GM11168 (cell line): ENCODE measurements around the gene ALDH1L1.

Experiments used
- in situ Hi-C: fragments of 300-500 bp; cut with MboI; formaldehyde crosslinking; loops from one replicate; pipeline ENCODE4 v1.12.0; 2022; ENCODE audit warnings: low sequenced_read_pairs; ENCODE audit not compliant: unreplicated experiment

ALDH1L1 gene

GRCh38 chr3:126136428-126137220 is 43.8 kb downstream of the ALDH1L1 start:
- in situ Hi-C loops, result loop anchor here (25.0 kb wide), 1 partner anchor 251 kb away; the partner anchor contains the start of gene CFAP100

- in situ Hi-C loops, result loop anchor here (25.0 kb wide), 1 partner anchor 252 kb away; the partner anchor contains the start of gene CFAP100
Measured at GRCh38 chr3:126135406-126136076, 44.8 kb downstream of the ALDH1L1 start.

GRCh38 chr3:126135071-126135405 is 45.3 kb downstream of the ALDH1L1 start:
- in situ Hi-C loops, result loop anchor here (25.0 kb wide), 1 partner anchor 252 kb away; the partner anchor contains the start of gene CFAP100

GRCh38 chr3:126134219-126134975 is 46.0 kb downstream of the ALDH1L1 start:
- in situ Hi-C loops, result loop anchor here (25.0 kb wide), 1 partner anchor 253 kb away; the partner anchor contains the start of gene CFAP100

- in situ Hi-C loops, result loop anchor here (25.0 kb wide), 1 partner anchor 254 kb away; the partner anchor contains the start of gene CFAP100
Measured at GRCh38 chr3:126133606-126134005, 46.8 kb downstream of the ALDH1L1 start.

DNA sequence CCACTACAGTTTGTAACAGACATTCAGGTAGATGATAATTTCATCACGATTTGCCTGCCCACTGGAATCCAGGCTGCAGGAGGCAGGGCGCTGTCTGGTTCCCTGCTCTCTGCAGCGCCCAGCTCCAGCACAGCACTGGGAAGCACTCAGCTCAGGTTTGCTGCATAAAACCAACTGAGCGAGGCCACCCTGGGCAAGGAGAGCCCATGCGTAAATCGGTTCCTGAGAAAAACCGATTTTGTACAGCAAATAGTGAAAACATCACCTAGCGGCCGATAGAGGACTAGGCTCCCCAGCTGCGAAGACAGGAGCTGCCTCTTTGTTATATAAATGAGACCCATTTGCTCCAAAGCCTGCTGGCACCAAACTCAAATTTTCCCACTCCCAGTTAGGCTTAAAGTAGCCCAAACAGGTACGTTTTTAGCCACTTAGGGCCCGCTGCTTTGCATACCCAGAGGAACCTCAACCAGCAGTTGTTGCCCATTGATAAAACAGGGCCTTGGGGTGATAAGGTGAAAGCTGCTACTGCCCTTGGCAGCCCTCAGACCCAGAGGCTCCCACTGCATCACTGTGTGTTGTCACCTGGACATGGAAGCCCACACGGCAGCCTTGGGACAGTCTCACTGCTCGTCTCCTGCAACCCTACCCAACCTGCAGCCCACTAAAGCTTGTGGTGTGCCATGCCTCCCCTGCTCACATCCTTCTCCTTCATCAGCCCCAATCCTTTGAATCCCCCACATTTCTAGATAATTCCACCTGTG is 47.5 kb downstream of the ALDH1L1 start:
- in situ Hi-C loops, result loop anchor here (25.0 kb wide), 1 partner anchor 254 kb away; the partner anchor contains the start of gene CFAP100

DNA sequence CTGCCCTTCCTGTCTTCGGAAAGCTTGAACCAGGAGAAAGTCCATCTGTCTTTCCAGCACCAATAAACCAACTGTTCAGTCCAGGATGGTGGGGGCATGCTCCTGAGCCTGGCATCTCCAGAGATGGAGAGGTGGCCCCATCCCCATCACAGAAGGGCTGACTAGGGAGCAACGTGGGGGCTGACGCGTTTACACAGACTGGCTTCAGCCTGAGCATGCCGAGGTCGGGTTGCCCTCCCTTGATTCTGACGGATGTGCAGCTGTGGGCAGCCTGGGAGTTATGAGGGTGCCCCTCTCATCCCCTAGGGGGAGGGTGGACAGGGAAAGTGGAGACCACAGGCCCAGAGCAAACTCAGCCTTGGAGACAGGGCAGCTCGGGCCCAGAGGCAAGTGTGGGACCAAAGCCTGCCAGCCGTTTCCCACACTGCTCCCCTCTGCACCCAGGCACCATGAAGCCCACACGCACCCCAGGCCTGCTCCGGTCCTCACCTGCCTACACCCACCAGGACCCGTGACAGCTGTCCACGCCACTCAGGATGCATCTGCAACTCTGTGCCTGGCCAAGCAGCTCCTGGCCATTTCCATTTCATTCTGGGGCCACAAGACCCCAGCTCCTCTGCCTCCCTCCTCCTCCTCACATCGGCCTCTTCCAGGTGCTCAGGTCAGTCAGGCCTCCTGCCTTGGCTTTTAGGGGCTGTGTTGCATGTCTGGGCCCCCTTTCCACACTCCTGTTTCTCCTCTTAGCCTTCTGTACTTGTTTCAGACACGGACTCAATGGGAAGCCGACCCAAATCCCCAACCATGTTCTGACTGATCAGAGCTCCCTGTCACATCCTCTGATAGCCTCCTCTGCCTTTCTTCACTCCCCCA is 48.3 kb downstream of the ALDH1L1 start:
- in situ Hi-C loops, result loop anchor here (25.0 kb wide), 1 partner anchor 255 kb away; the partner anchor contains the start of gene CFAP100

GRCh38 chr3:126130981-126131745 is 49.2 kb downstream of the ALDH1L1 start:
- in situ Hi-C loops, result loop anchor here (25.0 kb wide), 1 partner anchor 256 kb away; the partner anchor contains the start of gene CFAP100

GRCh38 chr3:126130081-126130855 is 50.1 kb downstream of the ALDH1L1 start:
- in situ Hi-C loops, result loop anchor here (25.0 kb wide), 1 partner anchor 257 kb away; the partner anchor contains the start of gene CFAP100

DNA sequence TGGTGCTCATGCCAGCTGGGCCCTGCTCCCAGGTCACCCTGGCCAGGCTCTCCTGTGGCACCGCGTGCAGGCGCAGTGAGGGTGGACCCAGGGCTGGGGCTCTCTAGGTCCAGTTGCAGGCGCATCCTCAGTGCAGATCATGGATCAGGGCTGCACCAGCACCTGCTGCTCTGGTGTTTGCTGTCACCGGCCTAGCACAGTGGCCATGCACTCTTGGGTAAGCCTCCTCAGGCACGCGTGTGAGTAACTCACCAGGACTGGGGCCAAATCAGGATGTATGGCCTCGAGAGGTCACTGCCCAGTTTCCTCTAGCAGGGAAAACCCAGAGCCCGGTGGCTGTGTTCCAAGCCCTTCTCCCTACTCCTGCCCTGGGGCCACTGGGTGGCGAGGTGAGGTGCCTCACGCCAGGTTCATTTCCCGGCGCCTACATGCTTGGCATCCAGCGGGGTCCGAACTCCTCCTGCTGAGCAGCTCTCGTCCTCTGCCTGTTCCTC is 50.9 kb downstream of the ALDH1L1 start:
- in situ Hi-C loops, result loop anchor here (25.0 kb wide), 1 partner anchor 258 kb away; the partner anchor contains the start of gene CFAP100

DNA sequence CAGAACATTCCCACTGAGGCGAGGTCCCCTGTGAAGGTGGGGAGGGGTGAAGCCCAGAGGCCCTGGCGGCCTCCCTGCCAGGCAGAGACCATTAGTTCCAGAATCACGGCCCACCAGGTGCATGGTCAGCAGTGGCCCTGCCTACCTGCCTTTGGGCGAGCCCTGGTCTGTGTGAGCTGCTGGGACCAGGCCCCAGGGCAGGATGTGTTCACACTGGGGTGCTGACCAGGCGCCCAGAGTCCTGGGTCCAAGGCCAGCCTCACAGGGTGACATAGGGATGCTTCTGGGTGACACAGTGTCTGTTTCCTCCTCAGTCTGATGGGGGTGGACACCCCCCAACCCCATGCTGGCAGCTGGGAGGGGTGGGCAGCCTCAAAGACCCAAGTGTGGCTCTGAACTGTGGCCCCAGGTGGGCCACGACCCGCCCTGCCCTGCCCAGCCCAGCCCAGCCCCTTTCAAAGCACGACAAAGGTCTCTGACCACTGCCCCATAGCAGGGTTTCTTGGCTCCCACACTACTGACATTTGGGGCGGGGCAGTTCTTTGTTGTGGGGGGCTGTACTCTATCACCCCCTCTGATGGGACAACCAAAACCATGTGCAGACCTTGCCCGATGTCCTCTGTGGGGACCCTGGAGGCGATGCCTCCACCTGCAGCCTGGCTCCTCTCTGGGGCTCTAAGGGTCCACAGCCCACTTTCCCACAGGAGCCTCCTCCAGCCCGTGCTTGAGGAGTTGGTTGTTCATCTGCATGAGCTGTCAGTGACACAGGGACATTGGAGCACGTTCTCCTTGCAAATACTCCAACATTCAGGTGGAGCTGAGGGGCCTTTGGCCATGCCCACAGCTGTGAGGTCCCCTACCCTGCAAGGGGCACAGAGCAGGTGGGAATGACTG is 51.6 kb downstream of the ALDH1L1 start:
- in situ Hi-C loops, result loop anchor here (25.0 kb wide), 1 partner anchor 259 kb away; the partner anchor contains the start of gene CFAP100

DNA sequence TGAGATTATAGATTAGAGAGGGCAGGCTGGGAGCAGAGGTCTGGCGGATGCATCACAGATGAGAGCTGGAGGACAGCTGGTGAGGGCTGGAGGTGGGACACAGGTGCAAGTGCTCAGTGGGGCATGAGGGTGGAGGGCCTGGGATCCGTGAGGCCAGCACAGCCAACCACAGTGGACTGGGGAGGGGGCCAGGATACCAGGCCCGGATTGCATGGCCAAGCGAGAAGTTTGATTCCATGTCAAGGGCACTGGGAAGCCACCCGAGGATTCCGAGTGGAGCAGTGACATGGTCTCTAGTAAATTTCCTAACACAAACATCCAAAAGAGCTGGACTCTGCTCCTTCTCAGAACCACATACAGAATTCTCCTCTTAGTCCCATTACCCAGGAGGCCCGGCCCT is 52.5 kb downstream of the ALDH1L1 start:
- in situ Hi-C loops, result loop anchor here (25.0 kb wide), 1 partner anchor 259 kb away; the partner anchor contains the start of gene CFAP100

- in situ Hi-C loops, result loop anchor here (25.0 kb wide), 1 partner anchor 260 kb away; the partner anchor contains the start of gene CFAP100
Measured at GRCh38 chr3:126127452-126127851, 52.9 kb downstream of the ALDH1L1 start.

DNA sequence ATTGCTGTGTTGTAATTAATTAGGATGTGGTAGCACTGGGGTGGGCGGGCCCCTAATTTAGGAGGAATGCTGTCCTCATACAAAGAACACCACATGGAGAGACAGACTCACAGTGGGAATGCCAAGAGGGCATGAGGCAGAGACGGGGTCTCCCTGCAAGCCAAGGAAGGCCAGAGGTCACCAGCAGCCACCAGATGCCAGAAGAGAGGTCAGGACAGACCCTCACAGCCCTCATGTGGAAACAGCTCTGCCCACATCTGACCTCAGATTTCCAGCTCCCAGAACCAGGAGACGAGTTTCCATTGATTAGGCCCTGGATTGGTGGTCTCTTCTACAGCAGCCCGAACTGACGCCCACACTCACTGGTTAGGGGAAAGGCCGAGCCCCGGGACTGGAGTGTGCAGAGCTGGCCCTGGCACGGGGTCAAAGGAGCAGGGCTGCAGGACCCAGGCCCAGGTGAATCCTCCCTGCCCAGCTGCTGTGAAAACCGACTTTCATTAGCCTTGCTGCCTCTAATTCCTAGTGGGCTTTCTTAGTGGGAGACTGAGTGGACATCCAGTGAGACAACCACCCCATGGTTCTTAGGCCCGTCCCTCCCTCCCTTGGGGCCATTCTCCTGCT is 53.5 kb downstream of the ALDH1L1 start:
- in situ Hi-C loops, result loop anchor here (25.0 kb wide), 1 partner anchor 260 kb away; the partner anchor contains the start of gene CFAP100

GRCh38 chr3:126126286-126126685 is 54.1 kb downstream of the ALDH1L1 start:
- in situ Hi-C loops, result loop anchor here (25.0 kb wide), 1 partner anchor 261 kb away; the partner anchor contains the start of gene CFAP100
